K562 (cell line): ENCODE measurements around the gene PUM2. TPM values are rescaled to one million over a fixed set of nuclear protein-coding genes. Genes with fewer than 3 reads are reported as not detected.

ENCODE experiments used
- ATAC-seq: fragments of 200-7000 bp; cut with Tn5 transposase; 3 replicates; pipeline ENCODE4 v1.9.1; 2020; ENCODE audit warnings: moderate library complexity
- BruUV-seq: library from RNA; stranded (reverse); fragments of 400-500 nt; replicated peaks from 2 replicates; lab custom pipeline; 2021; lab: Mats Ljungman, UMichigan
- CTCF ChIA-PET: fragments of 300-600 bp; formaldehyde crosslinking; extraction: SDS; loops from one replicate; lab custom pipeline; 2021; ENCODE audit warnings: low intra/inter-chr PET ratio; lab: Yijun Ruan, JAX
- POLR2A ChIA-PET: fragments of 300-600, 350-650 bp; sonication (Branson Sonifier 250); formaldehyde crosslinking; extraction: SDS; loops from one replicate; lab custom pipeline; 2021; ENCODE audit warnings: antibody characterized with exemption, inconsistent platforms; lab: Yijun Ruan, JAX
- DNase-seq, 4 experiments: peaks; one replicate each; pipeline versions ENCODE4 v3.0.0 to v3.0.0-alpha.2; 2011 to 2018; ENCODE audit warnings: low spot score in 3 of 4, mixed read lengths in 3 of 4; ENCODE audit errors: extremely low read depth in 1 of 4
- FAIRE-seq: peaks from 2 replicates; lab custom pipeline; 2011; peaks lifted over from hg19 to GRCh38; lab: Jason Lieb, UNC
- H2AFZ ChIP-seq: 2 replicates; pipeline ENCODE4 v1.6.0; 2011; ENCODE audit warnings: low read depth, low read length, control low read depth, inconsistent platforms
- H3K27ac ChIP-seq: fragments of 200-600 bp; 3 replicates; pipeline ENCODE4 v1.8.0; 2011; ENCODE audit warnings: low read depth, mild to moderate bottlenecking, control low read depth, inconsistent platforms, low read length, moderate library complexity, mixed read lengths; ENCODE audit errors: extremely low read depth
- H3K27me3 ChIP-seq, 2 experiments: fragments of 300-600 bp in 1 of 2; 2 replicates in 1 of 2; 3 replicates in 1 of 2; pipeline versions ENCODE4 v1.6.0 to v1.8.0; 2011; ENCODE audit warnings: inconsistent platforms in 2 of 2, low read length in 2 of 2, mild to moderate bottlenecking in 1 of 2, mixed read lengths in 1 of 2, moderate library complexity in 1 of 2; ENCODE audit not compliant: control insufficient read depth in 2 of 2, insufficient read depth in 2 of 2
- H3K36me3 ChIP-seq: fragments of 300-600 bp; 3 replicates; pipeline ENCODE4 v1.8.0; 2011; ENCODE audit warnings: mild to moderate bottlenecking, low read length, inconsistent platforms; ENCODE audit not compliant: control insufficient read depth, insufficient read depth
- H3K4me1 ChIP-seq, 2 experiments: fragments of 200-600 bp in 1 of 2; replicated peaks in 1 of 2; 2 replicates in 1 of 2; 3 replicates in 1 of 2; pipeline versions ENCODE4 v1.5.1 to v1.8.0; 2011; ENCODE audit warnings: inconsistent platforms in 2 of 2, low read length in 2 of 2, mild to moderate bottlenecking in 1 of 2, mixed read lengths in 1 of 2, moderate library complexity in 1 of 2; ENCODE audit not compliant: control insufficient read depth in 2 of 2, insufficient read depth in 2 of 2
- H3K4me2 ChIP-seq: 2 replicates; pipeline ENCODE4 v1.6.1; 2011; ENCODE audit warnings: low read length, control low read depth, inconsistent platforms, mixed read lengths; ENCODE audit not compliant: insufficient read depth
- H3K4me3 ChIP-seq: fragments of 200-600 bp; sonication (generic), shearing (Covaris generic); 2 replicates; pipeline ENCODE4 v1.5.1; 2016; ENCODE audit warnings: control low read depth, inconsistent platforms
- H3K79me2 ChIP-seq: fragments of 200-600 bp; 3 replicates; pipeline ENCODE4 v1.8.0; 2011; ENCODE audit warnings: low read length, inconsistent platforms; ENCODE audit not compliant: control insufficient read depth, insufficient read depth
- H3K9ac ChIP-seq, 2 experiments: 2 replicates each; pipeline versions ENCODE4 v1.6.0 to v1.6.1; 2011; ENCODE audit warnings: low read depth in 2 of 2, low read length in 2 of 2, control low read depth in 1 of 2, inconsistent platforms in 1 of 2, mild to moderate bottlenecking in 1 of 2, mixed read lengths in 1 of 2; ENCODE audit not compliant: insufficient read depth in 1 of 2
- H3K9me1 ChIP-seq: one replicate; pipeline ENCODE4 v1.6.0; 2011; ENCODE audit warnings: inconsistent platforms, mild to moderate bottlenecking, low read length, moderate library complexity; ENCODE audit not compliant: control insufficient read depth, insufficient read depth
- H3K9me3 ChIP-seq: replicated peaks from 2 replicates; pipeline ENCODE4 v1.5.1; 2011; ENCODE audit warnings: low read depth, low read length, inconsistent platforms; ENCODE audit not compliant: control insufficient read depth, insufficient read depth
- H4K20me1 ChIP-seq: replicated peaks from 2 replicates; pipeline ENCODE4 v1.6.1; 2011; ENCODE audit warnings: low read length, inconsistent platforms, mixed read lengths; ENCODE audit not compliant: control insufficient read depth, insufficient read depth
- CBFA2T2 ChIP-seq: fragments of 450-650 bp; conservative IDR thresholded peaks from 2 replicates; pipeline ENCODE4 v1.6.1; 2017; ENCODE audit warnings: mild to moderate bottlenecking
- CBFA2T3 ChIP-seq: fragments of 450-650 bp; IDR thresholded peaks from 2 replicates; pipeline ENCODE4 v1.6.1; 2017
- CBX1 ChIP-seq: sonication (generic); IDR thresholded peaks from 2 replicates; pipeline ENCODE4 v1.6.1; 2016; ENCODE audit warnings: antibody characterized with exemption, low read depth, mild to moderate bottlenecking
- CREB5 ChIP-seq: fragments of 250-450 bp; sonication (Bioruptor Pico); IDR thresholded peaks from 2 replicates; pipeline ENCODE4 v1.5.0; 2020; ENCODE audit warnings: mild to moderate bottlenecking
- HMGN3 ChIP-seq: IDR thresholded peaks from 2 replicates; pipeline ENCODE4 v1.6.1; 2011; ENCODE audit warnings: borderline replicate concordance, low read depth, mild to moderate bottlenecking, mixed read lengths, low read length; ENCODE audit not compliant: insufficient read length; ENCODE audit errors: extremely low read depth
- MYNN ChIP-seq, 2 experiments: sonication (generic); formaldehyde crosslinking in 1 of 2; IDR thresholded peaks; 2 replicates each; pipeline versions ENCODE4 v1.5.0 to v1.6.1; 2016 to 2020; ENCODE audit warnings: antibody characterized with exemption in 1 of 2, missing genetic modification reagents in 1 of 2
- NFIC ChIP-seq: fragments of 450-650 bp; IDR thresholded peaks from 2 replicates; pipeline ENCODE4 v1.6.1; 2017; ENCODE audit warnings: mild to moderate bottlenecking, inconsistent platforms
- NFIX ChIP-seq: fragments of 250-450 bp; sonication (Bioruptor Pico); IDR thresholded peaks from 2 replicates; pipeline ENCODE4 v1.4.0; 2020; ENCODE audit warnings: low read depth, mild to moderate bottlenecking, moderate library complexity
- TAL1 ChIP-seq: fragments of 450-650 bp; IDR thresholded peaks from 2 replicates; pipeline ENCODE4 v1.6.1; 2016; ENCODE audit warnings: mild to moderate bottlenecking
- WGBS: fragments of 100-300 bp; shearing (Covaris generic); methylation state at CpG from one replicate; pipeline ENCODE4 v1.1.6; 2016; ENCODE audit warnings: low coverage, mixed read lengths; ENCODE audit not compliant: insufficient coverage; ENCODE audit errors: missing lambda C conversion rate; 5-methylcytosine and 5-hydroxymethylcytosine counted together
- in situ Hi-C: fragments of 300-500 bp; cut with MboI; formaldehyde crosslinking; loops from 4 replicates; pipeline ENCODE4 v1.15.0; 2018; ENCODE audit warnings: inconsistent platforms, mixed read lengths
- intact Hi-C: fragments of 100-400 bp; cut with micrococcal nuclease; formaldehyde crosslinking; loops from 2 replicates; pipeline ENCODE4 v1.14.2; 2022
- polyA plus RNA-seq, 8 experiments: library from polyadenylated mRNA; depleted of rRNA in 4 of 8; stranded (reverse) in 5 of 8; unstranded in 3 of 8; fragments of >200 nt; fragmentation: Nextera tagmentation in 2 of 8; fragmentation: Illumina TruSeq in 1 of 8; extraction: Ambion mirVana in 2 of 8; extraction: Trizol in 1 of 8; gene quantifications; 2 replicates each; pipeline versions ENCODE4 v1.2.1 to v1.2.3, GENCODE V29; 2011 to 2014; ENCODE audit warnings: inconsistent platforms in 1 of 8, missing spikeins in 1 of 8
- total RNA-seq, 7 experiments: library from RNA; depleted of rRNA in 6 of 7; stranded (reverse); fragments of >200 nt in 6 of 7; fragmentation: Illumina TruSeq in 2 of 7; extraction: Trizol in 2 of 7; gene quantifications; 2 replicates each; pipeline versions ENCODE4 v1.2.1 to v1.2.3, GENCODE V29; 2011 to 2021; ENCODE audit warnings: low replicate concordance in 1 of 7

PUM2 gene
- total and polyA plus RNA-seq, 9 of the 15 experiments (the other 6 are each of a cell fraction or from before 2014, with no cell fraction given), result 13.4 to 61.9 (median 28.3) TPM

DNA sequence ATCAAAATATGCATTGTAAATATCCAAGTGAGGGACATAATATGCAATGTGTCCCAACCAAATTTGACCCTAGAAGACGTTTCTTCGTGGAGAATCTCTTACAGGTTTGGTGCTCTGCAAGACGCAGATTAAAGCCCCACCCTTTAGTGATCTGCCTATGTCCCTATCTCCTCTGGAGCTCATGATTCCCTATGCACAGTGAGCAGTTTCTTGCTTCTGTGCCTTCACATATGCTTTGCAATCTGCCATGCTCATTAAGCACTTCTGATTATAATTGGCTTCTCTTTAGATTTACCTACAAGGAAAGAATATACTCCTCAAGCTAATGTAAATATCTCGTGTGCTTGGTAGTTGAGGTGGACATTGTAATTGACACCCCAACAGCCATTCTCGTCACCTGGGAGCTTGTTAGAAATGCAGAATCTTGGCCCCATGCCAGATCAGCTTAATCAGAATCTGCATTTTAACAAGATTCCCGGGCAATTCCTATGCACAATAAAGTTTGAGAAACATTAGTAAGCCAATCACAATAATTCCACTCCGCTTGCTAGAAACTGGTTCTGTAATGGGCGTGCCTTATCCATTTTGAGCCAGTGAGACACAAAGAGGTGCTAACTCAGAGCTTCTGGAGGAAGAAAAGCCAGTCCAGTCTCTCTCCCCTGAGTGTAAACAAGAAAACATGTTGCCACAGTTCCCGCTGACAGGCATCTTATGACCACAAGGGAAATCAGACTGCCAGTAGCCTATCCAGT lies 2.8 kb upstream of the PUM2 start:
- DNase-seq (peak; percentile 22 to 56 (median 26)), ATAC-seq (no peak), FAIRE-seq (peak; percentile 26)
- WGBS, result 23% methylated on average over 9 of the region's 9 CpGs
- no peak overlapping the region for H3K9ac ChIP-seq
- H3K4me2 ChIP-seq, result no peak overlapping the region
- BruUV-seq, result no TSS peak
- POLR2A ChIA-PET, result interaction anchor here (0.6 to 1.1 kb wide), 4 partner anchors 9 to 348 kb away, joined by 3 to 5 read pairs (median 4); no protein-coding TSS in a partner anchor
- H3K9me1 ChIP-seq, result no peaks in the 10 kb centered on the region
- H2AFZ ChIP-seq, result peak overlapping the region; percentile 28; the same call in 1 of the 2 replicates
- intact Hi-C loops (no loop called here), in situ Hi-C loops (no loop called here)
- H3K4me1 ChIP-seq, result peaks cover 17 to 25% of the 10 kb centered on the region in 2 experiments
- H3K27ac ChIP-seq, result no peak overlapping the region
- TF ChIP-seq CREB5 (CRISPR knock-in tag), result no peak
- TF ChIP-seq CBX1, result no peak
- TF ChIP-seq HMGN3, result no peak
- peak; percentile 90 for TF ChIP-seq NFIX (CRISPR knock-in tag)
- TF ChIP-seq TAL1, result peak; percentile 21; the same call in 1 of the 2 replicates
- no peak for TF ChIP-seq MYNN (IDR thresholded peaks at IDR 0.05)
- TF ChIP-seq MYNN (CRISPR knock-in tag; IDR thresholded peaks at IDR 0.05), result no peak
- peak; percentile 99 for TF ChIP-seq NFIC
- peak; percentile 32; the same call in 1 of the 2 replicates for TF ChIP-seq CBFA2T2
- peak; percentile 49; the same call in 1 of the 2 replicates for TF ChIP-seq CBFA2T3
- no peaks in the 10 kb centered on the region; the same call in 1 of the 3 replicates for H3K36me3 ChIP-seq
- H3K9me3 ChIP-seq, result no peaks in the 10 kb centered on the region
- peaks cover 21% of the 10 kb centered on the region for H3K79me2 ChIP-seq
- H3K27me3 ChIP-seq, result no peaks in the 10 kb centered on the region
- H3K4me3 ChIP-seq, result no peak overlapping the region
- peaks cover 4% of the 10 kb centered on the region for H4K20me1 ChIP-seq
- CTCF ChIA-PET, result no interaction called here
